Body of pancreas (tissue), 4 donors: ENCODE measurements around the gene SULT6B1. TPM values are rescaled to one million over a fixed set of nuclear protein-coding genes. Genes with fewer than 3 reads are reported as not detected.
"Not testable (repeated sequence)": the region's sequence is repeated elsewhere in the genome, so short reads cannot be mapped to it uniquely, and the experiment has no call there.

Experiments
- ATAC-seq: fragments of 150-250 bp; one replicate; pipeline ENCODE4 v1.9.1; 2016
- DNase-seq, 4 donors: peaks; one replicate each; pipeline ENCODE4 v3.0.0-alpha.2; 2019
- H3K27ac ChIP-seq, 4 donors: fragments of 200-600 bp; sonication (generic); 1 replicate in 3 of 4; 2 replicates in 1 of 4; pipeline versions ENCODE4 v1.5.1 to v1.6.1; 2016 to 2019; ENCODE audit warnings: mild to moderate bottlenecking in 1 of 4, mixed read lengths in 1 of 4, moderate library complexity in 1 of 4
- H3K27me3 ChIP-seq, 2 donors: fragments of 200-600 bp; sonication (generic); one replicate each; pipeline ENCODE4 v1.6.0; 2016; ENCODE audit warnings: mild to moderate bottlenecking in 1 of 2
- H3K36me3 ChIP-seq, 2 donors: fragments of 200-600 bp; sonication (generic); replicated peaks in 1 of 2; 2 replicates each; pipeline ENCODE4 v1.5.1; 2016; ENCODE audit warnings: low read depth in 2 of 2; ENCODE audit not compliant: insufficient read depth in 1 of 2
- H3K4me1 ChIP-seq: fragments of 200-600 bp; sonication (generic); one replicate; pipeline ENCODE4 v1.6.0; 2016
- H3K4me3 ChIP-seq, 2 donors: fragments of 200-600 bp; sonication (generic); 1 replicate in 1 of 2; 2 replicates in 1 of 2; pipeline ENCODE4 v1.5.1; 2016 to 2019
- H3K9me3 ChIP-seq, 3 donors: fragments of 200-600 bp; sonication (generic); 1 replicate in 2 of 3; 2 replicates in 1 of 3; pipeline ENCODE4 v1.5.1; 2016
- POLR2A ChIP-seq, 3 donors: fragments of 450-650 bp; IDR thresholded peaks; one replicate each; pipeline ENCODE4 v1.6.1; 2016; ENCODE audit warnings: antibody characterized with exemption in 3 of 3, mild to moderate bottlenecking in 2 of 3
- WGBS, 2 donors: methylation state at CpG; one replicate each; pipeline ENCODE4 v1.1.5; 2017; 5-methylcytosine and 5-hydroxymethylcytosine counted together
- intact Hi-C: fragments of 100-400 bp; cut with DNase I; formaldehyde crosslinking; loops from one replicate; pipeline ENCODE4 v1.15.1; 2023
- total RNA-seq, 2 donors: library from RNA; depleted of rRNA; stranded (reverse); fragments of >200 nt; gene quantifications; one replicate each; pipeline ENCODE4 v1.1.0, GENCODE V29; 2016
- TF ChIP-seq, protein P1 (sequence below), 7 experiments: fragments of 450-650 bp in 4 of 7; fragments of 200-600 bp in 3 of 7; sonication (generic) in 3 of 7; IDR thresholded peaks; one replicate each; pipeline ENCODE4 v1.5.1; 2016 to 2019; ENCODE audit warnings: antibody characterized with exemption in 7 of 7

Gene SULT6B1
- total RNA-seq, 2 donors from 2014 or later = not detected

DNA sequence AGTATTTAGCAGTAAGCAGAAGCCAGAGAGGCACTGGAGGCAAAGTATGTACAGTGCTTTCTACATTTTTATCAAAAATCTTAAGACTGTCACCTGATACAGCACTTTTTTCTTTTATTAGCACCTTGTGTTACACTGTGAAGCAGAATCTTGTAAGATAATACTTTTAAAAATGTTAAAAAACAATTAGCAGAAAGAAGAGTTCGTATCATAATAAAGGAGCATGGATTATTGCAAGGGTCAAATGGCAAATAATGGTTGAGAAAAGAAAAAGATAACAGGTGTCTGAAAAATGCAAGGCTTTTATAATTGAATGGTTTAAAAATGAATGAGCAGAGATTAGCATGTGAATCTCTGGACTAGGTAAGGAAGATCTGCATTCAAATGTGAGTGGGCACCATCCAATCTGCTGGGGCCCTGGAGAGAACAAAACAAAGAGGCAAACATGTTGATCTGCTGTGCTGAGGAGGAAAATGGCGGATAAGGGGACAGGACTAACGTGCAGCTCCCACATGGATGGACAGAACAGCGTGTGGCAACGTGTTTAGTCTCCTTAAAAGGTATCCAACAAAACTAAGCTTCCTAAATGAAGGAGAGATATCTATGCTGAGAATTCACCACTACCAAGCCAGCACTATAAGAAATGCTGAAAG is 17.3 kb upstream of the SULT6B1 start:
- DNase-seq = no peak
- Histone ChIP-seq H3K9me3 (peaks cover 0 to 13% (median 2%) of the 10 kb centered on the region in 3 donors), H3K36me3 (peaks cover 17 to 27% of the 10 kb centered on the region in 2 donors), H3K27ac (no peak overlapping the region), H3K4me3 (no peak overlapping the region), H3K27me3 (no peaks in the 10 kb centered on the region), H3K4me1 (no peaks in the 10 kb centered on the region)
- intact Hi-C loops = no loop called here
- TF ChIP-seq, protein P1, sequence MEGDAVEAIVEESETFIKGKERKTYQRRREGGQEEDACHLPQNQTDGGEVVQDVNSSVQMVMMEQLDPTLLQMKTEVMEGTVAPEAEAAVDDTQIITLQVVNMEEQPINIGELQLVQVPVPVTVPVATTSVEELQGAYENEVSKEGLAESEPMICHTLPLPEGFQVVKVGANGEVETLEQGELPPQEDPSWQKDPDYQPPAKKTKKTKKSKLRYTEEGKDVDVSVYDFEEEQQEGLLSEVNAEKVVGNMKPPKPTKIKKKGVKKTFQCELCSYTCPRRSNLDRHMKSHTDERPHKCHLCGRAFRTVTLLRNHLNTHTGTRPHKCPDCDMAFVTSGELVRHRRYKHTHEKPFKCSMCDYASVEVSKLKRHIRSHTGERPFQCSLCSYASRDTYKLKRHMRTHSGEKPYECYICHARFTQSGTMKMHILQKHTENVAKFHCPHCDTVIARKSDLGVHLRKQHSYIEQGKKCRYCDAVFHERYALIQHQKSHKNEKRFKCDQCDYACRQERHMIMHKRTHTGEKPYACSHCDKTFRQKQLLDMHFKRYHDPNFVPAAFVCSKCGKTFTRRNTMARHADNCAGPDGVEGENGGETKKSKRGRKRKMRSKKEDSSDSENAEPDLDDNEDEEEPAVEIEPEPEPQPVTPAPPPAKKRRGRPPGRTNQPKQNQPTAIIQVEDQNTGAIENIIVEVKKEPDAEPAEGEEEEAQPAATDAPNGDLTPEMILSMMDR (IDR thresholded peaks at IDR 0.05) = no peak
- TF ChIP-seq POLR2A (IDR thresholded peaks at IDR 0.05) = no peak
- whole genome bisulfite sequencing, 2 donors = 96% methylated on average over 5 of the region's 5 CpGs
- no peak for ATAC-seq

DNA sequence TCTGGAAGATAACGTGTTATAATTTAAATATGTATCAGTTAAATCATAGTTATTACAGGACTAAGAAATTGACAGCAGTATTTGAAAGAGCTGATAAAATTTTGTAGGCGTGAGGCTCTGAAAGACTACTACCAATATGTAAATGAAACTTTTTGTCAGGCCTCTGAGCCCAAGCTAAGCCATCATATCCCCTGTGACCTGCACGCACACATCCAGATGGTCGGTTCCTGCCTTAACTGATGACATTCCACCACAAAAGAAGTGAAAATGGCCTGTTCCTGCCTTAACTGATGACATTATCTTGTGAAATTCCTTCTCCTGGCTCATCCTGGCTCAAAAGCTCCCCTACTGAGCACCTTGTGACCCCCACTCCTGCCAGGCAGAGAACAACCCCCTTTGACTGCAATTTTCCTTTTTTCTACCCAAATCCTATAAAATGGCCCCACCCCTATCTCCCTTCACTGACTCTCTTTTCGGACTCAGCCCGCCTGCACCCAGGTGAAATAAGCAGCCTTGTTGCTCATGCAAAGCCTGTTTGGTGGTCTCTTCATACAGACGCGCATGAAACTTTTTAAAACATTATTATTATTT is 16.7 kb upstream of the SULT6B1 start:
- intact Hi-C loops, H3K4me3 ChIP-seq, H3K4me1 ChIP-seq, H3K27ac ChIP-seq, ATAC-seq, DNase-seq, H3K27me3 ChIP-seq: not testable (repeated sequence)
- H3K36me3 ChIP-seq = peaks cover 17 to 22% of the 10 kb centered on the region in 2 donors
- 83 to 87% methylated on average over 8 of the region's 8 CpGs for WGBS, 2 donors
- H3K9me3 ChIP-seq = peaks cover 0 to 13% (median 2%) of the 10 kb centered on the region in 3 donors

DNA sequence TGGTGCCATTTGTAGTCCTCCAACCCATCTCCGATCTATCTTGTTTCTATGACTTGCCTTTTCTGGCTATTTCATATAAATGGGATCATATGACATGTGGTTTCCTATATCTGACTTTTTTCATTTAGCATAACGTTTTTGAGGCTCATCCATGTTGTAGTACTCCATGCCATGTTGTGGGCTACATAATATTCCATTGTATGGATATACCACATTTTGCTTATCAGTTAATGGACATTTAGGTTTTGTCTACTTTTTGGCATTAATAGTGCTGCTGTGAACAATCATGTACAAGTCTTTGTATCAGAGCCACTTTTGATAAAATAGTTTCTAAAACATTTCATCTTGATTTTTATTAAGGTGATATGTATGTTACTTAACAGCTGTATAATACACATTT is 15.2 kb upstream of the SULT6B1 start:
- Histone ChIP-seq H3K4me3 (no peak overlapping the region), H3K9me3 (peaks cover 0 to 12% (median 2%) of the 10 kb centered on the region in 3 donors), H3K4me1 (no peaks in the 10 kb centered on the region), H3K36me3 (peaks cover 3 to 17% of the 10 kb centered on the region in 2 donors), H3K27me3 (no peaks in the 10 kb centered on the region), H3K27ac (no peak overlapping the region)
- TF ChIP-seq, protein P1 (IDR thresholded peaks at IDR 0.05) = no peak
- no peak for TF ChIP-seq POLR2A (IDR thresholded peaks at IDR 0.05)
- intact Hi-C loops = no loop called here
- no peak for ATAC-seq
- DNase-seq = no peak
- 88% methylated on average over 2 of the region's 2 CpGs for WGBS, 2 donors

DNA sequence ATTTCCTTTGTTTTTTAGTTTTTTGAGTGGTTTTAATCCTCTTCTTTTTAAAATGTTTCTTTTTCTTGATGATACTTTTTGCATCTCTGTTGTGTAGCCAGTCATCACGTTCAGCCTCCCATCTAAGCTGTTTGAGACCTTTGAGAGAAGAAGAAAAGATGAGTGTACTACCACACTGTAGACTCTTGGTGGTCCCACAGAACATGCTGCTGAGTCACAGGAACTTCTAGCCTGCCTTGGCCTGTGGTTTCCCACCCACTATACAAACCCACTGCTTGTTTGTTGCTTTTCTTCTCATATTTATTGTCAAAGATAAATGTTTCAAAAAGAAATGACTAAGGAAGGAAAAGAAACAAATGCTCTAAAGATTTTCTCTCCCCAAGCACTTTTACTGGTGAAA is 13.3 kb upstream of the SULT6B1 start:
- H3K4me3 ChIP-seq = no peak overlapping the region
- DNase-seq (no peak), ATAC-seq (no peak)
- 83 to 93% methylated on average over 1 of the region's 1 CpG for WGBS, 2 donors
- H3K27ac ChIP-seq = no peak overlapping the region
- no peaks in the 10 kb centered on the region for H3K27me3 ChIP-seq
- TF ChIP-seq, protein P1 (IDR thresholded peaks at IDR 0.05) = no peak
- TF ChIP-seq POLR2A (IDR thresholded peaks at IDR 0.05) = no peak
- peaks cover 0 to 16% of the 10 kb centered on the region in 2 donors for H3K36me3 ChIP-seq
- intact Hi-C loops = no loop called here
- peaks cover 13% of the 10 kb centered on the region for H3K4me1 ChIP-seq
- H3K9me3 ChIP-seq = peaks cover 0 to 6% (median 0%) of the 10 kb centered on the region in 3 donors

DNA sequence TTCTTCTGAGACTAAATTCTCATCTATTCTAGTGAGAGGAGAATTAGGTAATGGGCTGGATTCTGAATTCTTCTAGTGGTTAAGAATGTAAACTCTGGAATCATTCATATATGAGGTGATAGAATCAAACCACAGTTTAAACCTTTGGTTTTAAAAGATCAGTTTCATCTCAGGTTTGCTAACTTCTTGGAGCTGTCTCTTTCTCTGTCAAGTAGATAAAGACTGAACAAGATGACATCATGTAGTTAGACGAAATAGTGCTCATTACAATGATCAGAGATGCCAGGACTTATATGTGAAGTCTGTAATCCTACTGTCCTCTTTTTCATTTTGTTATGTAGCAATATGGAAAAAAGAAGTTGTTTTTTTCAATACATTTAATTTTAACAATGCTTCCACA is 12.7 kb upstream of the SULT6B1 start:
- 94 to 100% methylated on average over 1 of the region's 1 CpG for WGBS, 2 donors
- Histone ChIP-seq H3K27ac (no peak overlapping the region), H3K36me3 (peaks cover 0 to 14% of the 10 kb centered on the region in 2 donors), H3K9me3 (peaks cover 0 to 6% (median 0%) of the 10 kb centered on the region in 3 donors), H3K4me3 (no peak overlapping the region), H3K27me3 (no peaks in the 10 kb centered on the region), H3K4me1 (peaks cover 13% of the 10 kb centered on the region)
- ATAC-seq = no peak
- intact Hi-C loops = no loop called here
- TF ChIP-seq, protein P1 (IDR thresholded peaks at IDR 0.05) = no peak
- TF ChIP-seq POLR2A (IDR thresholded peaks at IDR 0.05) = no peak
- DNase-seq = no peak
